GM12891 (cell line): ENCODE results near the gene PSEN2.

ENCODE experiments used
- DNase-seq: peaks from one replicate; pipeline ENCODE4 v3.0.0; 2011; ENCODE audit warnings: low spot score; ENCODE audit not compliant: insufficient read length
- FAIRE-seq: peaks from 2 replicates; lab custom pipeline; 2011; peaks lifted over from hg19 to GRCh38; lab: Jason Lieb, UNC
- PAX5 ChIP-seq: IDR thresholded peaks from 2 replicates; pipeline ENCODE4 v1.6.1; 2011; ENCODE audit warnings: low read length, moderate library complexity, mild to moderate bottlenecking; ENCODE audit not compliant: insufficient read depth, severe bottlenecking
- POLR2A ChIP-seq: IDR thresholded peaks from 2 replicates; pipeline ENCODE4 v1.6.1; 2011; ENCODE audit warnings: low read depth, low read length, control low read depth
- POLR2AphosphoS5 ChIP-seq: IDR thresholded peaks from 2 replicates; pipeline ENCODE4 v1.6.1; 2011; ENCODE audit warnings: low read depth, low read length, control low read depth
- POU2F2 ChIP-seq: IDR thresholded peaks from 2 replicates; pipeline ENCODE4 v1.6.1; 2011; ENCODE audit warnings: low read depth, mild to moderate bottlenecking, control low read depth, low read length, moderate library complexity
- SPI1 ChIP-seq: IDR thresholded peaks from 2 replicates; pipeline ENCODE4 v1.6.1; 2011; ENCODE audit warnings: low read depth, low read length, control low read depth
- TAF1 ChIP-seq: IDR thresholded peaks from 2 replicates; pipeline ENCODE4 v1.6.1; 2011; ENCODE audit warnings: low read depth, low read length, control low read depth

The PSEN2 gene

DNA sequence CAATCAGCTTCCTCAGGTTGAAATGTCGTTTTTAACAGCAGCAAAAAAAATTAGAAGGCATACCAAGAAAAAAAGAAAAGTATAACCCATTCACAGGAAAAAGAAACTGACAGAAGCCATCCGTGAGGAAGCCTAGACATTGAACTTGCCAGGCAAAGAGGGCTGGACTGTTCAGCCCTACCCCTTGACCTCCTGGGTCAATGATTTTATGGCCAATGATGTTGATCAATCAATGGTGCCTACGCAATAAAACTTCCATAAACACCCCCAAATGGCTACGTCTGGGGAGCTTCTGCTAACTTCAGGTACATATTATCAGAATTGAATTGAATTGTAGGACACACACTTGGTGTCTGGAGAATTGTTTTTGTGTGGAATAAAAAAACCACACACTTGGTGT, 4.8 kb upstream of the PSEN2 start:
- TF ChIP-seq PAX5 (no peak), TAF1 (no peak), POLR2A (no peak), SPI1 (no peak), POLR2AphosphoS5 (no peak), POU2F2 (no peak)

DNA sequence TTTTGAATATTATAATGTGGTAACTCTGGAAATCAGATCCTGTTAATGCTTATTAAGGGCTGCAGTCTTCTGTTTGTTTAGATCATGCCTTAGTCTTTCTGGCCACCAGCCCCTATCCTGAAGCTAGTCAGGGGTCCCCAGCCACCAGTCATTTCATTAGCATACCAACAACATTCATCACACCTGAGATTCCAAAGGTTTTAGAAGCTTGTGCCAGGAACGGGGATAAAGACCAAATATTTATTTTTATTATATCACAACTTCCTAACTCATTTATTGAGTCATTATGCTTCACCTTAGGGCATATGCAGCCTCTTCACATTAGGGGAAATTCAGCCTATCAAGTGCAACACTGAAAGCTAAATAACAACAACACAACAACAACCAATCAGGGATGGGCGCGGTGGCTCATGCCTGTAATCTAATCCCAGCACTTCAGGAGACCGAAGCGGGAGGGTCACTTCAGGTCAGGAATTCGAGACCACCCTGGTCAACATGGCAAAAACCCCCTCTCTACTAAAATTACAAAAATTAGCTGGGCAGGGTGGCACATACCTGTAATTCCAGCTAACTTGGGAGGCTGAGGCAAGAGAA, 2.9 kb upstream of the PSEN2 start:
- DNase-seq (no peak), FAIRE-seq (no peak)
- no peak for TF ChIP-seq PAX5
- no peak for TF ChIP-seq POLR2AphosphoS5
- TF ChIP-seq SPI1, result no peak
- no peak for TF ChIP-seq POLR2A
- no peak for TF ChIP-seq POU2F2
- TF ChIP-seq TAF1, result no peak

More for the DNA sequence above, 4.8 kb upstream of the PSEN2 start:
- DNase-seq (no peak), FAIRE-seq (no peak)

- no peak for FAIRE-seq
- TF ChIP-seq POLR2A (no peak), POU2F2 (no peak), PAX5 (no peak), POLR2AphosphoS5 (no peak), TAF1 (no peak), SPI1 (no peak)
- DNase-seq, result no peak
These were observed 1.7 kb upstream of the PSEN2 start for GRCh38 chr1:226868726-226869125.

GRCh38 chr1:226870026-226870400, 403 bp upstream of the PSEN2 start:
- FAIRE-seq (no peak), DNase-seq (no peak)
- TF ChIP-seq SPI1, result no peak
- TF ChIP-seq PAX5, result no peak
- no peak for TF ChIP-seq POLR2A
- no peak for TF ChIP-seq POLR2AphosphoS5
- TF ChIP-seq POU2F2, result no peak
- TF ChIP-seq TAF1, result no peak

DNA sequence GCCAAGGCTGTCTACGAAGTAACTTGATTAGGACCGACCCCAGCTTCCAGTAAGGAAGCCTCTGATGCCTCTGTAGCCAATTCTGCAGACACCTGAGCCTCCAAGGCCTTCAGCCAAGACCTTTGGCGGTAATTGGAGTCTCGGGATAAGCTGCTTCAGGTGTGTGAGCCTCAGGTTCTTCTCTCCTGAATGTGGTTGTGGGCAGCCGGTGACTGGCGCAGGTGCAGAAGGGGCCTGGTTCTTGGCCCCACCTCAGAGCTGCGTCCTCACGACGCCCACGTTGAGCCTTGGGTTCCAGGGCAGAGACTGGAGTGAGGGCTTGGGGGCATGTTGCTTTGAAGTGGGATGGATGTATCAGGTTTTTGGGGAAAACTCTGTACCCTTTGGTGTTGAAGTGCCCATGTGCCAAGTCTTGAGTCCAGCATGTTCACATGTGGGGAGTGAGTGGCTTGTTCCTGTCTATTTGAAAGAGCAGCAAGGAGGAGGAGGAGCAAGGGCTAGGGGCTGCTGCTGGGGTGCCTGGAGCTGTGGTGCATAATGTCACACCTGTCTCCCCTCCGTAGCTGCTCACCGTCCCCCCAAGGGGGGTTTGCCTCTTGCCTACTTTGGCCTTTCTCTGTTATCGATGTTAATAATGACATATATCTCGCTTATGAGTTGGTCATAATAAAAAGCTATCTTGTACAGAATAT, 1.4 kb downstream of the PSEN2 start:
- TF ChIP-seq POU2F2 (no peak), POLR2AphosphoS5 (no peak), POLR2A (no peak), PAX5 (no peak), SPI1 (no peak), TAF1 (no peak)
- FAIRE-seq (no peak), DNase-seq (no peak)

DNA sequence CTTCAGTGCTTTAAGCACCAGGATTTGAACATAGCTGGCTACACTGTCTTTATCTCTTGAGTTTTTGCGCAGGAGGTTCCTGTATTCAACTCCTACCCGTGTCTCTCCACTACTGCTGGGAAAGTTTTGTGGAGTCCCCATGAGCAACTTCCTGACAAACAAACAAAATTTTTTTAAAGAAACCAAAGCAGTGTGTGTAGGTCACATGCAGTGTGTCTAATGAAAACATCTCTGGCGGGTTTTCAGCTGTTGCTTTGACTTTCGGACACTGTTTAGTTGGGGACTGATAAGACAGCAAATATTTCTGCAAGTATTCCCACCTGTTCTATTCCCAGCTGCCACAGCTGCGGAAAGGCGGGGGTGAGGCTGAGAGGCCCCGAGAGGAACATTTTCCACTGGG, 2.0 kb downstream of the PSEN2 start:
- FAIRE-seq, result no peak
- no peak for DNase-seq
- TF ChIP-seq SPI1 (no peak), POU2F2 (no peak)

GRCh38 chr1:226873771-226874578, 3.6 kb downstream of the PSEN2 start:
- TF ChIP-seq POLR2AphosphoS5 (no peak), TAF1 (no peak), POLR2A (no peak), PAX5 (no peak), SPI1 (no peak), POU2F2 (no peak)
- no peak for FAIRE-seq
- no peak for DNase-seq

- no peak for DNase-seq
- peak; percentile 13 for FAIRE-seq
- TF ChIP-seq POU2F2 (no peak), POLR2A (no peak), SPI1 (0 out of 2 replicates have a peak, but pooled peaks have one; percentile 14)
These were observed 4.4 kb downstream of the PSEN2 start for GRCh38 chr1:226874579-226875425.

DNA sequence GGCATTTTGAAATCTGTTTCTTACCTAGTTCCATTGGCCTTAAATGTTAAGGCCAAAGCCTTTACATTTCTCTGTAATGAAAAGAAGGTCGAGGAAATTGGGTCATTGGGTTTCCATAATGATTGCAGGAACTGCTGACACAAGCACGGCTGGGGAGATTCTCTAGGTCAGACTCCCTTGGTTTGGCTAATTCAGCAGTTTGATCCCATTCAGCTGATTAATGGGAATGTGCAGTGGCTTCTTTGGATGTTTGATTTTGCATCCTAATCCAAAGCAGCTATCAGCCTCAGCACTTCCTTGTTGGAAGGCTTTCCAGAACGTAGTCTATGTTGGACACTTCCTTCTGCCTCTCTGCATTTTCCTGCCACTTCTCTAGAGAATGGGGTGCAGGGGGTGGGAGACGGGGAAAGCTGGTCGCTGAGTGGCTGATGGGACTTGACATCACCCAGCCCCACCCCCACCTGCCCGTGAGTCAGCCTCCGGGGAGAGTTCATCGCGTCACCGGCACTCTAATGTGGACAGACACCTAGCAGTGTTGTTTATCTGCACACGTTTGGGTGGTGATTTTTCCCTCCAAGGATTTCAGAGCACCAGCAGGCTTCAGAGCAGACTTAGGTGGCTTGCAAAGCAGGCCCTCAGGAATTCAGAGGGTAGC, 5.4 kb downstream of the PSEN2 start:
- FAIRE-seq (no peak), DNase-seq (no peak)

More for the DNA sequence above, 5.4 kb downstream of the PSEN2 start:
- no peak for TF ChIP-seq SPI1
- no peak for TF ChIP-seq TAF1
- TF ChIP-seq POLR2AphosphoS5, result no peak
- TF ChIP-seq POU2F2, result no peak
- no peak for TF ChIP-seq POLR2A
- no peak for TF ChIP-seq PAX5
